Stimulated activated CD8-positive, alpha-beta memory T cell treated with anti-CD3 and anti-CD28 coated beads, Interleukin-4, amount 100 ng/mL, for 4 hours (primary cell): ENCODE results near the gene SHLD1.

ENCODE experiments used
- DNase-seq, 2 donors: peaks; one replicate each; pipeline ENCODE4 v3.0.0-alpha.2; 2020; ENCODE audit warnings: low read depth in 2 of 2, low spot score in 1 of 2

Gene SHLD1

DNA sequence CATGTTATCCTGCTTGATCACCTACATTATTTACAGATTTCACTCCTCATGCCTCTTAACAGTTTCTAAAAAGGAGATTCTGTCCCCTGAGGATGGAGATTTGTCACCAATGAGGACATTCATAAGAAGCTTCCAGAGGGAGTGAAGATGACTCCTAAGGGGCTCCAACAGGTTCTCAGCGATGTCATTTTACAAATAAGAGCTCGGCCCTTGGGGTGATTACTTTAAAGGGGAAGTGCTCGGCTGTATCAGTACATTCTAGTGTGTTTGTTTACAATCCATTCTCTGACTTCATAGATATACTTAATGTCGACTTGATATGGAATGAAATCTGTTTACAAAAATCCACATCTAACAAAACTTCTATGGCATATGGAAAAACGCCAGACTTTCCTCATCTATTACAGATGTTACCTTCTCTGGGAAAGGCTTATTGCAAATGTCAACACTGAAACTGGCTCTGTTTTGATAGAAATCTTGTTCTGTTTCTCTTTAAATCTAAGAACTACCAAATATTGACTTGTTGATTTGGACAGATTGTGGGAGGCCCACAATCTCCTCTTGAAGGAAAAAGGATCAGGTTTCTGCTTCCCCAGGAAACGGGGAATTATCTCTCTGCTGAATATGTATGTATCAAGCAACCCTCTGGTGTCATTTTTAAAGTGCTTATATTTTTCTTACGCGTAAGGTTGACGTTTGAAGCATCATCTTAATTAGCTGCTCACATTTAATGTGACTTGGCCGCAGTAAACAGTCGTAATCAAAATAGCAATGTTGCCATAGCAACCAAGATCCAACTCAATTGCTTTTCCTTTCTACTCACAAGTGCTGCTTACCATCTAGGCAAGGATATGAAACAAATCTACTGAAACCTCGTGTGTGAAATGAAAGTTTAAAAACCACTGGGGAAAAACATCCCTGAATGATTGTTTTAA, 95.7 kb downstream of the SHLD1 start:
- no peak for DNase-seq

DNA sequence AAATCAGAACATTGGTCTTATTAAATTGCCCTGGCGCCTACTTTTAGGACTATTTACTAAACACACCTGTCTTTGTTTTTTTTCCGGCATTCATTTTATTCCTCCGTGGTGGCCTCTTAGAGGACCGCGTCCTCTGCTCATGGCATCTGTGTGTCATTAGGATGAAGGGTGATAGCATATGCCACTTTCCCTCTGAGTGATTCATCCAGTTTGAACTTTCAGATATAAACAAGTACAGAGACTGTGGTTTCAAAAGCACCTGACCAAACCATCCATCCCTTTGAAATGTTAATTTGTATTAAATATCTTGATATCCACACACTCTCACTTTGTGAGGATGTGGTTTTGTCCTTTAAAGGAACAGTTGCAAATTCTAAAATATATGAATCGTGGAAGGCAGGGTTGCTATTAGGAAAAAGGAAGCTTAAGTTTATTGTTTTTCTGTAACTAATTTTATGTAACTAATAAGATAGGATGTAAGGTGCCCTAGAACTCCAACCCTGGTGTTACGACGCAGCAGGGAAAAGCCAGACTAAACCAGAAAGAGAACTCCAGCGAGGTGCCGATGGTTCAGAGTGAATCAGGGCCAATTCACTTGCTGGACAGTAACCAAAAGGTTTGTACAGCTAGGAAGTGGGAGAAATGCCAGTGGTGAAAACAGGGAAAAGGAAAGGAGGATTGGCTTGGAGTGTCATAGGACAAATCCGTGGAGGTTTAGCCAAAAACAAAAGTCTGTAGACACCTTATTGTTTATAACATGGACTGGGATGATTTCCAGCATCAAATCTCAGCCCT, 98.7 kb downstream of the SHLD1 start:
- no peak for DNase-seq

- DNase-seq: no peak
These were observed 105.7 kb downstream of the SHLD1 start for GRCh38 chr20:5855939-5856338.

- no peak for DNase-seq
These were observed 109.4 kb downstream of the SHLD1 start for GRCh38 chr20:5859608-5860007.

DNA sequence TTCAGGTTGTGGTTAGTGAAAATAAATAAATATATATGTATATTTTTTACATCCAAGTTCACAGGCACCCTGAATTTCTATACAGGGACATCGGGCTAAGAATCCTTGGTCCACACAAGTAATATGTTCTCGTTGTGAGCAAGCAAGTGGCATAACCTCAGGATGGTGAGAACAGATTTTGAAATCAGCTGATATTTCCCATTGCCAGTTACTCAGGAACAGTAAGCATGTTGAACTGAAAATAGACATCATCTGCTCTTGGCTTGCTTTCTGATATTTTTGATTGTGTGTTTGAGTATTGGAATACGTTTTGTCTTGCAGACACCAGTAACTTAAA, 112.5 kb downstream of the SHLD1 start:
- no peak for DNase-seq

DNA sequence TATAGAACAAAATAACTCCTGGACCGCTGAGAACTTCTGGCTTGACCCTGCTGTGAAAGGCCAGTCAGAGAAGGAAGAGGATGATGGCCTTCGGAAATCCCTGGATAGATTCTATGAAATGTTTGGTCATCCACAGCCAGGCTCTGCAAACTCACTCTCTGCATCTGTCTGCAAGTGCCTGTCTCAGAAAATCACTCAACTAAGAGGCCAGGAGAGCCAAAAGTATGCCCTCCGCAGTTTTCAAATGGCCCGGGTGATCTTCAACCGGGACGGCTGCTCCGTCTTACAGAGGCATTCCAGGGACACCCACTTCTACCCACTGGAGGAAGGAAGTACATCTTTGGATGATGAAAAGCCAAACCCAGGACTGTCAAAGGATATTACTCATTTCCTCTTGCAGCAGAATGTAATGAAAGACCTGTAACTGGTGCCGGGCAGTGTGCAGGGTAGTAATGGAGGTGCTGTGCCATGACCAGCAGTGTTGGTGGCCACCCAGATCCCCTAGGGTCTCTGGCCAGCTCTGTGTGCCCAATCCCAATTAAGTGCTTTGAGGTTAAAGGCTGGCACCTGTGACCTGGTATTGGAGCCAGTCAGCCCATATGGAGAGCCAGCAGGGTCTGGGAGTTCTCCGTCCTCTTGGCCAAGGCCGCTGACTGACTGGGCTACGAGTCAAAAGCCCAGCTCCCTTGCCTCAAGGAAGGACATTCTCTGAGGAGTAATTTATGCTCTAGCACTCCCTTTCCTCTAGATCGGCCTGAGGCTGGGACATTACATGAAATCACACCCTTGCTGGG, 113.0 kb downstream of the SHLD1 start:
- DNase-seq: no peak

DNA sequence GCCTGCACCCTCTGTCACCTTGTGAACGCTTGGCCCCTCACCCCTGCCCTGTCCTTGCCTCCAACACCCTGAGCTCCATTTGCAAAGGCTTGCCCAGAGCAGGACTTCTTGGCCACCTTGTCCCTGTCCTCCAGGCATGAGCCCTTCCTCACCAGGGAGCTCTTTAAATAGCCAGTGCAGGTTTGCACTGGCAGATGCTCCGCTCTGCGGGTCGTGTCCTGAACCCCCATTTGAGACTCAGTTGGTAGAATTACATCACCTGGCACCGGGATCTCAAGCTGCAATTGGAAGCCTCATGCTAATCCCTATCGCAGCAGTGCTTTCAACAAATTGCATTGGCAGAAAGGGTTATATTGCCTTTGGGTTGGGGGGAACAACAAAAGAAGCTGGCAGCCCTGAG, 114.2 kb downstream of the SHLD1 start:
- no peak for DNase-seq

- DNase-seq: no peak
These were observed 114.8 kb downstream of the SHLD1 start for GRCh38 chr20:5864873-5865587.

DNA sequence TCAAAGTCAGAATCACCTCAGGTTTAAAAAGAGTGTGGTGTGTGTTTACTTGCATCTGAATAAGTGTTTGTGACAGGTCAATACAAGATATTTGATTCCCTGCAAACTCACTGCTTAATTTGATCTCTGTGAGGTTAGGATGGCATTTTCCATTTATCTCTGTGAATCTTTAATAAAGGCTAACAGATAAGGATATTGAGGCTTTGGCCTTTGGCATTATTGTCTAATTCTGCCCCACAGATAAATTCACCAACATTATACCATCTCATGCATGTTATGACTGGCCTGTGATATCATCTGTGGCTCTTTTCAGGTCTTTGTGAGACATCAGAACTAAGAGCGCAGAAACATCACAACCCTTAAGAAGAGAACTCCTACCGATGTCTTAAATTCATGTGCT, 115.4 kb downstream of the SHLD1 start:
- DNase-seq: no peak

DNA sequence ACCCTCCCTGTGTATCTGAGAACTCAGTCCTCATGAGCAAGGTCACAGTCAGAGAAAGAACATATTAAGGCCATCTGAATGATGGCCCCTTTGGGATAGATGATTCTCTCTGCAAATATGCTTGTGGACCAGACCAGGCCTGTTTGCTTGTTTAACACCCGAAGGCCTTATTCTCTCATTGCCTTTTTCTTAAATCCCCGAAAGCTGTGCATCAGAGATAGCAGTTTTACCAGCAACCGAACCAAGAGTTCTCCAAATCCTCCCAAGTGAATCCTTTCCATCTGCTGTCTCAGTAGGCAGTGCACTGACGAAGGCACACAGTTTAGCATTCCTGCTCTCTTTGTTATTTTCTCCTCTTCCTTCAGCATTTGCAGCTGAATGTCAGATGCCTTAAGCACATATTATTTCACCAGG, 120.4 kb downstream of the SHLD1 start:
- DNase-seq: no peak

DNA sequence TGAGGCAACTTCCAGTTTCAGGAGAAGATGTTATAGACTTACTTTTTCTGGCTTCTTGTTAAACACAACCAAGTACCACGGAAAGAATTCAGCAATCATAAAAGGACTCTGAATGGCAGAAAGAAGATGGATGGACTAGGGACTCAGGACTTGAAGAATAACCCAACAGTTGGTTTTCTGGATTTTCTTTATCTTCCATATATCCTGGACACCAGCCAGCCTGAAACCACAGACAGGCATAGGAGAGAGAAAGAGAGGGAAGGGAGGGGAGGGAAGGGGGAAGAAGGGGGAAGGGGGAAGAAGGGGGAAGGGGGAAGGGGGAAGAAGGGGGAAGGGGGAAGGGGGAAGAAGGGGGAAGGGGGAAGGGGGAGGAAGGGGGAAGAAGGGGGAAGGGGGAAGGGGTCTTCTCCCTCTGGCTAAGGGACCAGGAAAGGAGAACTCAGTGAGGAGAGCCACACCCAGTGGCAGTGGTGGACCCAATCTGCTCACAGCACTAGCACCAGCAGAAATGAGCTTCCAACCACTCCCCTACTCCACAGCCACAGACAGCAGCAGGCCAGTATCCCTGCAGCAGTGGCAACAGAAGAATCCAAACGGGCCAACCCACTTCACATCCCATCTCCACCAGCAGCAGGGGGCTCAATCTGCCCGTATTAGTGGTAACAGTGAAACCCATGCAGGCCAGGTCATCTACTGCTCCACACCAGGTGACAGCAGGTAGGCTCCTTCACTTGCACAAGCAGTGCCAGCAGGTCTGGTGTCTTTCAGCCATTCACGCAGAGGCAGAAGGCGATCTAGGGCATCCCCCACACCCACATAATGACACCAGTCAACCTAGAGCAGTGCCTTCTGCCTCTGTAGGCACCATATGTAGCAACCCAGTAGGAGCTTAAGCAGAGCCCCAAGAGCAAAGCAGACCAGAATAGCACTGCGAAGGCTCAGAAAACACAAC, 121.5 kb downstream of the SHLD1 start:
- no peak for DNase-seq

GRCh38 chr20:5877128-5877527, 126.9 kb downstream of the SHLD1 start:
- no peak for DNase-seq

GRCh38 chr20:5880326-5880725, 130.1 kb downstream of the SHLD1 start:
- no peak for DNase-seq

DNA sequence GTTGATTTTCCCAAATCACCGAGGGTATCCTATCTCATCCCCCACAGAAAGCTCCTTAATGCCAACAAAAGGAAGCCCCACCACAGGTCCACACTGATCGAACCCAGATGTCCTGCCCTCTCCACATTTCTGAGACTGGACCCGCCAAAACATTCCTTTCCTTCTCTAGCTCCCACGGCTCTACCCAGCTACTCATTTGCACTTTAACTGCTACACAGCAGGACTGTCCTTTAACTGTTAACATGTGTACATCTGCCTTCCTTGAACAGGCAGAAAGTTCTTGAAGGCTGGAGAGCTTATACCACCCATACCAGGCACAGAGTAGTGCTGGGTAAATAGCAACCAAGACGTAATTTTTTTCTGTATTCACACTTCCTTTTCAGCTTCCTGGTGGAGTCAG, 131.5 kb downstream of the SHLD1 start:
- DNase-seq: no peak

DNA sequence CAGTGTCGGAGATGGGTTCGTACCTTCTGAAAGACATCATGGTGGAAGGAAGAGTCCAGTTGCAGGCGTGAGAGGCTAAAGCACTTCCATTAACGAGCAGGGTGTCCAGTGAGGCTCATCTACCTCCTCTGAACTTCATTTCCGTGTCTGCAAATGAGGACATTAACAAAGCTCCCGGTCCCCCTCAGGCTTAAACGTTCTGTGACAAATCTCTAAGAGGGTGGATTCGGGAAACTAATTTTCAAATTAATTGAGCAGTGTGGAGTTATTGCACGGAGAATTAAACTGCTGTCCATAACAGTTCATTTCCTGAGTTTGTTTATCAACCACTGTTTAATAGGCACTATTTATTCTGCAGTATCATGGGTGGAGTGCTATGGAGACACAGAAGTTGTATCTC, 132.0 kb downstream of the SHLD1 start:
- no peak for DNase-seq

- no peak for DNase-seq
These were observed 134.5 kb downstream of the SHLD1 start for GRCh38 chr20:5884465-5885335.

DNA sequence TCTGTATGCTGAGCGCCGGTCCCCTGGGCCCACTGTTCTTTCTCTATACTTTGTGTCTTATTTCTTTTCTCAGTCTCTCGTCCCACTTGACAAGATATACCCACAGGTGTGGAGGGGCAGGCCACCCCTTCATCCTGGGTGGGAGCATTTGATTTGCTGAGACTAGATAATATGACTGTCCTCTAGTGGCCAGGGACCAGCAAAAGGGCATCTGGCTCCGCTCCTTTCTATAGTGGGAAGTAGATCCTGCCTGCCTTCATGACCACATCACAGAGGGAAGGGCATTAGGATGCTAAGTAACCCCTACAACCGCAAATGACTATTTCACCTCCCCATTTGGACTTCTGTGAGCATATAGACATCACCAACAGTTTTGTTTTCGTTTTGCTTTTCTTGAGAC, 135.7 kb downstream of the SHLD1 start:
- DNase-seq: no peak

GRCh38 chr20:5886788-5887187, 136.6 kb downstream of the SHLD1 start:
- no peak for DNase-seq

DNA sequence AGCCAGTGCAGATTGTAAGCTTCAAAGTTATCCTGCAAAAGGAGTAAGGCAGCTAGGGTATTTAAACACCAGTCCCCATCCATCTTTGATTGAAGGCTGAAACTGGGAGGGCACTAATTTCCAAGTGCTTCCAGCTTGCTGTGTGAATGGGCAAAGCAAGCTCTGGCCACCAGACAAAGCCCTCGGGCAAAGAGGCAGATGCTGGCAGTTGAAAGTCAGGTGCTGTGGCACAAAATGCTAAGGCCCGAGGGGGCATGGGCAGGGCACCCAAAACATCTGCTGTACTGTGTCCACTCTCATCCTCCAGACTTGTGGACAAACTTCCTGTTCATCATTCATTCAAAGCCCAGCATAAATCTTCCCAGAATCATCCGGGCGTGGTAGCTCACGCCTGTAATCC, 137.2 kb downstream of the SHLD1 start:
- DNase-seq: no peak
